Heart left ventricle (tissue), 13 donors: ENCODE results near the gene PGAP2.

ENCODE experiments used
- POLR2A ChIP-seq, 2 donors: fragments of 450-650 bp; IDR thresholded peaks; one replicate each; pipeline ENCODE4 v1.6.1; 2017; ENCODE audit warnings: antibody characterized with exemption in 2 of 2, mild to moderate bottlenecking in 2 of 2, moderate library complexity in 2 of 2
- TF ChIP-seq, protein P1 (sequence below), 12 donors: fragments of 200-600 bp; sonication (generic) in 4 of 12; IDR thresholded peaks; one replicate each; pipeline versions ENCODE4 v1.5.0 to v1.8.0; 2018 to 2022; ENCODE audit warnings: antibody characterized with exemption in 12 of 12, mild to moderate bottlenecking in 5 of 12
- donor health status: ischemic (EF 13 %, LVEDD 7.1; RV severe dilation, severe dysfunction).
- donor health status: DM: no; HTN: yes; CAD: no.
- donor health status: DM: no; HTN: no; CAD: no.
- donor health status: ischemic (EF 25% LVEDD 6.9; RV normal size, moderate dysfunction).
- donor health status: ischemic (EF 25% LVEDD 5.7; RV mildly dilated, moderate dysfunction).
- donor health status: ischemic (EF 35%, LVEDD 5.7; RV mildly dilated, moderate dysfunction).
- donor health status: nonischemic (EF 11% LVEDD 7.7; RV severe dilation, severe dysfunction).
- donor health status: DM: yes; HTN: yes; CAD: no.
- donor health status: PGD.
- donor health status: ischemic (EF 29% LVEDD 5.4; RV normal size, mild dysfunction).
- donor health status: nonischemic (EF 23%, LVEDD 6.1; RV moderate dilation, normal function).

- TF ChIP-seq, protein P1, sequence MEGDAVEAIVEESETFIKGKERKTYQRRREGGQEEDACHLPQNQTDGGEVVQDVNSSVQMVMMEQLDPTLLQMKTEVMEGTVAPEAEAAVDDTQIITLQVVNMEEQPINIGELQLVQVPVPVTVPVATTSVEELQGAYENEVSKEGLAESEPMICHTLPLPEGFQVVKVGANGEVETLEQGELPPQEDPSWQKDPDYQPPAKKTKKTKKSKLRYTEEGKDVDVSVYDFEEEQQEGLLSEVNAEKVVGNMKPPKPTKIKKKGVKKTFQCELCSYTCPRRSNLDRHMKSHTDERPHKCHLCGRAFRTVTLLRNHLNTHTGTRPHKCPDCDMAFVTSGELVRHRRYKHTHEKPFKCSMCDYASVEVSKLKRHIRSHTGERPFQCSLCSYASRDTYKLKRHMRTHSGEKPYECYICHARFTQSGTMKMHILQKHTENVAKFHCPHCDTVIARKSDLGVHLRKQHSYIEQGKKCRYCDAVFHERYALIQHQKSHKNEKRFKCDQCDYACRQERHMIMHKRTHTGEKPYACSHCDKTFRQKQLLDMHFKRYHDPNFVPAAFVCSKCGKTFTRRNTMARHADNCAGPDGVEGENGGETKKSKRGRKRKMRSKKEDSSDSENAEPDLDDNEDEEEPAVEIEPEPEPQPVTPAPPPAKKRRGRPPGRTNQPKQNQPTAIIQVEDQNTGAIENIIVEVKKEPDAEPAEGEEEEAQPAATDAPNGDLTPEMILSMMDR (IDR thresholded peaks at IDR 0.05), result no peak
- TF ChIP-seq POLR2A (IDR thresholded peaks at IDR 0.05), result no peak
Observed at GRCh38 chr11:3815845-3816244, 7.5 kb downstream of the PGAP2 start.
